Stimulated activated memory B cell treated with anti-CD40 and anti-IgM and Interleukin-4, amounts not matched to agents 10 μg/mL and 1 μg/mL and 100 μg/mL, for 72 hours (primary cell): ENCODE data around the gene DYNLT4.
"Not testable (repeated sequence)": the region's sequence is repeated elsewhere in the genome, so short reads cannot be mapped to it uniquely, and the experiment has no call there.

Source experiments
- ATAC-seq: fragments of 150-1000 bp; cut with Tn5 transposase; 2 replicates; pipeline ENCODE4 v1.10.0; 2021
- H3K27ac Mint-ChIP-seq: one replicate; pipeline ENCODE4 v1.8.0; 2022; ENCODE audit warnings: mild to moderate bottlenecking, mixed read lengths
- H3K27me3 Mint-ChIP-seq: one replicate; pipeline ENCODE4 v1.8.0; 2022; ENCODE audit warnings: mixed read lengths
- H3K36me3 Mint-ChIP-seq: one replicate; pipeline ENCODE4 v1.8.0; 2022; ENCODE audit warnings: mixed read lengths
- H3K4me1 Mint-ChIP-seq: one replicate; pipeline ENCODE4 v1.8.0; 2022; ENCODE audit warnings: mixed read lengths
- H3K4me3 Mint-ChIP-seq: one replicate; pipeline ENCODE4 v1.8.0; 2022; ENCODE audit warnings: mild to moderate bottlenecking, moderate library complexity, mixed read lengths
- H3K9me3 Mint-ChIP-seq: one replicate; pipeline ENCODE4 v1.8.0; 2022; ENCODE audit warnings: mixed read lengths

DYNLT4 gene

GRCh38 chr1:44834328-44834727 is 27.2 kb upstream of the DYNLT4 start:
- H3K36me3 Mint-ChIP-seq: no peaks in the 10 kb centered on the region
- no peaks in the 10 kb centered on the region for H3K9me3 Mint-ChIP-seq
- H3K27me3 Mint-ChIP-seq: peaks cover 7% of the 10 kb centered on the region
- ATAC-seq: no peak
- H3K27ac Mint-ChIP-seq: peak overlapping the region; percentile 9
- H3K4me3 Mint-ChIP-seq: no peak overlapping the region
- peaks cover 18% of the 10 kb centered on the region for H3K4me1 Mint-ChIP-seq

- Mint-ChIP-seq H3K4me3 (no peak overlapping the region), H3K36me3 (no peaks in the 10 kb centered on the region), H3K4me1 (peaks cover 18% of the 10 kb centered on the region), H3K9me3 (no peaks in the 10 kb centered on the region), H3K27ac (no peak overlapping the region), H3K27me3 (no peaks in the 10 kb centered on the region)
- ATAC-seq: no peak
Observed at GRCh38 chr1:44832056-44832705, 25.0 kb upstream of the DYNLT4 start.

GRCh38 chr1:44831516-44831915 is 24.4 kb upstream of the DYNLT4 start:
- H3K9me3 Mint-ChIP-seq: no peaks in the 10 kb centered on the region
- no peak overlapping the region for H3K4me3 Mint-ChIP-seq
- no peaks in the 10 kb centered on the region for H3K36me3 Mint-ChIP-seq
- no peak overlapping the region for H3K27ac Mint-ChIP-seq
- H3K4me1 Mint-ChIP-seq: peaks cover 18% of the 10 kb centered on the region
- ATAC-seq: no peak
- H3K27me3 Mint-ChIP-seq: no peaks in the 10 kb centered on the region

- Mint-ChIP-seq H3K27me3 (no peaks in the 10 kb centered on the region), H3K9me3 (no peaks in the 10 kb centered on the region), H3K4me1 (peaks cover 13% of the 10 kb centered on the region), H3K36me3 (no peaks in the 10 kb centered on the region), H3K27ac (no peak overlapping the region), H3K4me3 (no peak overlapping the region)
- ATAC-seq: no peak
Observed at GRCh38 chr1:44830900-44831304, 23.8 kb upstream of the DYNLT4 start.

- no peak overlapping the region for H3K27ac Mint-ChIP-seq
- H3K36me3 Mint-ChIP-seq: no peaks in the 10 kb centered on the region
- H3K27me3 Mint-ChIP-seq: no peaks in the 10 kb centered on the region
- H3K4me3 Mint-ChIP-seq: no peak overlapping the region
- H3K4me1 Mint-ChIP-seq: peaks cover 7% of the 10 kb centered on the region
- no peaks in the 10 kb centered on the region for H3K9me3 Mint-ChIP-seq
- no peak for ATAC-seq
Observed at GRCh38 chr1:44829506-44830384, 22.6 kb upstream of the DYNLT4 start.

- Mint-ChIP-seq H3K27ac (no peak overlapping the region), H3K27me3 (no peaks in the 10 kb centered on the region), H3K4me1 (peaks cover 4% of the 10 kb centered on the region), H3K9me3 (no peaks in the 10 kb centered on the region), H3K4me3 (no peak overlapping the region), H3K36me3 (no peaks in the 10 kb centered on the region)
- ATAC-seq: no peak
Observed at GRCh38 chr1:44828841-44829440, 21.8 kb upstream of the DYNLT4 start.

- no peak overlapping the region for H3K27ac Mint-ChIP-seq
- no peak overlapping the region for H3K4me3 Mint-ChIP-seq
Observed at GRCh38 chr1:44828003-44828651, 21.0 kb upstream of the DYNLT4 start.

GRCh38 chr1:44827197-44828002 is 20.2 kb upstream of the DYNLT4 start:
- no peaks in the 10 kb centered on the region for H3K36me3 Mint-ChIP-seq
- H3K9me3 Mint-ChIP-seq: no peaks in the 10 kb centered on the region
- no peak overlapping the region for H3K27ac Mint-ChIP-seq
- no peak overlapping the region for H3K4me3 Mint-ChIP-seq
- no peaks in the 10 kb centered on the region for H3K27me3 Mint-ChIP-seq
- H3K4me1 Mint-ChIP-seq: no peaks in the 10 kb centered on the region
- no peak for ATAC-seq

More at GRCh38 chr1:44828003-44828651, 21.0 kb upstream of the DYNLT4 start:
- H3K27me3 Mint-ChIP-seq: no peaks in the 10 kb centered on the region
- H3K9me3 Mint-ChIP-seq: no peaks in the 10 kb centered on the region
- ATAC-seq: no peak
- H3K4me1 Mint-ChIP-seq: no peaks in the 10 kb centered on the region
- no peaks in the 10 kb centered on the region for H3K36me3 Mint-ChIP-seq

- Mint-ChIP-seq H3K4me1 (no peaks in the 10 kb centered on the region), H3K36me3 (no peaks in the 10 kb centered on the region), H3K27me3 (no peaks in the 10 kb centered on the region), H3K27ac (no peak overlapping the region), H3K9me3 (no peaks in the 10 kb centered on the region), H3K4me3 (no peak overlapping the region)
- no peak for ATAC-seq
Observed at GRCh38 chr1:44826375-44827196, 19.4 kb upstream of the DYNLT4 start.

- peaks cover 12% of the 10 kb centered on the region for H3K4me1 Mint-ChIP-seq
- H3K4me3 Mint-ChIP-seq, H3K27ac Mint-ChIP-seq, ATAC-seq, H3K36me3 Mint-ChIP-seq, H3K27me3 Mint-ChIP-seq, H3K9me3 Mint-ChIP-seq: not testable (repeated sequence)
Observed at GRCh38 chr1:44824392-44824791, 17.2 kb upstream of the DYNLT4 start.

- Mint-ChIP-seq H3K27ac (peak overlapping the region; percentile 22), H3K4me1 (peaks cover 26% of the 10 kb centered on the region), H3K4me3 (no peak overlapping the region), H3K9me3 (no peaks in the 10 kb centered on the region), H3K36me3 (no peaks in the 10 kb centered on the region), H3K27me3 (no peaks in the 10 kb centered on the region)
- no peak for ATAC-seq
Observed at GRCh38 chr1:44822981-44823451, 15.9 kb upstream of the DYNLT4 start.

- Mint-ChIP-seq H3K9me3 (no peaks in the 10 kb centered on the region), H3K27me3 (no peaks in the 10 kb centered on the region), H3K4me1 (peaks cover 28% of the 10 kb centered on the region), H3K36me3 (no peaks in the 10 kb centered on the region), H3K27ac (peak overlapping the region; percentile 22), H3K4me3 (no peak overlapping the region)
- no peak for ATAC-seq
Observed at GRCh38 chr1:44822131-44822701, 15.1 kb upstream of the DYNLT4 start.

GRCh38 chr1:44821240-44821715 is 14.1 kb upstream of the DYNLT4 start:
- Mint-ChIP-seq H3K4me1 (peaks cover 28% of the 10 kb centered on the region), H3K36me3 (no peaks in the 10 kb centered on the region), H3K9me3 (no peaks in the 10 kb centered on the region), H3K4me3 (no peak overlapping the region), H3K27ac (peak overlapping the region; percentile 100), H3K27me3 (no peaks in the 10 kb centered on the region)
- no peak for ATAC-seq
